Upper lobe of left lung (tissue), 6 donors: Measurements from ENCODE around the gene ATXN2. TPM values are rescaled to one million over a fixed set of nuclear protein-coding genes. Genes with fewer than 3 reads are reported as not detected.
A peak's percentile ranks its signal among the peaks of the same experiment; 100 is the strongest.

Source experiments
- ATAC-seq, 2 donors: fragments of 200-7000 bp; cut with Tn5 transposase; one replicate each; pipeline ENCODE4 v1.9.1; 2022; ENCODE audit warnings: mild to moderate bottlenecking in 2 of 2, moderate library complexity in 2 of 2; ENCODE audit not compliant: low FRiP score in 2 of 2
- DNase-seq, 2 donors: peaks; one replicate each; pipeline ENCODE4 v3.0.0-alpha.2; 2019 to 2020
- H3K27ac ChIP-seq, 4 donors: fragments of 200-600 bp; sonication (generic); one replicate each; pipeline ENCODE4 v1.5.1; 2016 to 2019
- H3K27me3 ChIP-seq, 4 donors: fragments of 200-600 bp; sonication (generic); one replicate each; pipeline ENCODE4 v1.5.1; 2017 to 2019
- H3K36me3 ChIP-seq, 4 donors: fragments of 200-600 bp; sonication (generic); one replicate each; pipeline ENCODE4 v1.5.1; 2016 to 2019
- H3K4me1 ChIP-seq, 4 donors: fragments of 200-600 bp; sonication (generic); one replicate each; pipeline ENCODE4 v1.5.1; 2018 to 2019
- H3K4me3 ChIP-seq, 4 donors: fragments of 200-600 bp; sonication (generic); one replicate each; pipeline ENCODE4 v1.5.1; 2017 to 2019; ENCODE audit warnings: mild to moderate bottlenecking in 2 of 4, moderate library complexity in 1 of 4
- H3K9me3 ChIP-seq, 4 donors: fragments of 200-600 bp; sonication (generic); one replicate each; pipeline ENCODE4 v1.5.1; 2018 to 2019
- EP300 ChIP-seq, 4 donors: sonication (generic); formaldehyde crosslinking; IDR thresholded peaks; one replicate each; pipeline ENCODE4 v1.5.1; 2017; ENCODE audit warnings: antibody characterized with exemption in 4 of 4, control low read depth in 2 of 4
- POLR2A ChIP-seq, 4 donors: fragments of 450-650 bp; IDR thresholded peaks; one replicate each; pipeline ENCODE4 v1.5.1; 2016 to 2017; ENCODE audit warnings: antibody characterized with exemption in 4 of 4, mild to moderate bottlenecking in 2 of 4
- POLR2AphosphoS5 ChIP-seq, 2 donors: sonication (generic); formaldehyde crosslinking; IDR thresholded peaks; one replicate each; pipeline ENCODE4 v1.5.1; 2017; ENCODE audit warnings: antibody characterized with exemption in 2 of 2
- WGBS, 2 donors: methylation state at CpG; one replicate each; pipeline ENCODE4 v1.1.5; 2017 to 2018; 5-methylcytosine and 5-hydroxymethylcytosine counted together
- total RNA-seq, 6 donors: library from RNA; depleted of rRNA in 4 of 6; stranded (reverse); fragments of >200 nt in 4 of 6; gene quantifications; one replicate each; pipeline versions ENCODE4 v1.1.0 to v1.2.1, GENCODE V29; 2016 to 2021
- TF ChIP-seq, protein P1 (sequence below), 6 experiments: fragments of 450-650 bp in 4 of 6; fragments of 200-600 bp in 2 of 6; sonication (generic) in 2 of 6; IDR thresholded peaks; one replicate each; pipeline ENCODE4 v1.5.1; 2016 to 2019; ENCODE audit warnings: antibody characterized with exemption in 6 of 6
- donor health status: DM: no; HTN: no; CAD: no; lungs with moderate emphysema.
- donor health status: DM: no; HTN: yes; CAD: no; lungs with severe emphysema.

The ATXN2 gene
- total RNA-seq, 6 donors from 2014 or later: 50.7 to 189 (median 75.2) TPM

DNA sequence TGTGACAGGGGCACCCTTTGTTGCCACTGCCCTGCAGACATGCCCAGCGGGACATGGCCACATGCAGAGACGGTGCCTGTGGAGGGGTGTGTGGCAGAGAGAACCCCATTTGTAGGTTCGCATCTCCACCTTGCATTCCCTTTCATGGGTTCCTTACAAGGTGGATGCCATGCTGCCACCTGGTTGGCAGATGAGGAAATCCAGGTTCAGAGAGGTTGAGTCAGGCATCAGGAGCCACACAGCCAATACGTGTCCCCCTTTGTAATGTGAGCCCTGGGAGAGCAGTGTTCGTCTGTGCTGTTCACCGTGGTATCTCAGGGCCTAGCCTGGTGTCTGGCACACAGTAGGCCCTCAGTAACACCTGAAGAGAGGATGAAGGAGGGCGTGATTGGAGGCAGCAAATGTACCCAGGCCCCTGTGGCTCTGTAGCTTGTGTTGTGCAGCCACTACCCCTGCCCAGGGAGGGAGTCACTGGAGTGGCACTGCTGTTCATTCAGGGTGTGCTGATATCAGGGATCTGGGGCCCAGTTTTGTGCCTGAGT lies 184.3 kb downstream of the ATXN2 start:
- ATAC-seq: no peak
- no peak overlapping the region for H3K4me3 ChIP-seq
- TF ChIP-seq, protein P1, sequence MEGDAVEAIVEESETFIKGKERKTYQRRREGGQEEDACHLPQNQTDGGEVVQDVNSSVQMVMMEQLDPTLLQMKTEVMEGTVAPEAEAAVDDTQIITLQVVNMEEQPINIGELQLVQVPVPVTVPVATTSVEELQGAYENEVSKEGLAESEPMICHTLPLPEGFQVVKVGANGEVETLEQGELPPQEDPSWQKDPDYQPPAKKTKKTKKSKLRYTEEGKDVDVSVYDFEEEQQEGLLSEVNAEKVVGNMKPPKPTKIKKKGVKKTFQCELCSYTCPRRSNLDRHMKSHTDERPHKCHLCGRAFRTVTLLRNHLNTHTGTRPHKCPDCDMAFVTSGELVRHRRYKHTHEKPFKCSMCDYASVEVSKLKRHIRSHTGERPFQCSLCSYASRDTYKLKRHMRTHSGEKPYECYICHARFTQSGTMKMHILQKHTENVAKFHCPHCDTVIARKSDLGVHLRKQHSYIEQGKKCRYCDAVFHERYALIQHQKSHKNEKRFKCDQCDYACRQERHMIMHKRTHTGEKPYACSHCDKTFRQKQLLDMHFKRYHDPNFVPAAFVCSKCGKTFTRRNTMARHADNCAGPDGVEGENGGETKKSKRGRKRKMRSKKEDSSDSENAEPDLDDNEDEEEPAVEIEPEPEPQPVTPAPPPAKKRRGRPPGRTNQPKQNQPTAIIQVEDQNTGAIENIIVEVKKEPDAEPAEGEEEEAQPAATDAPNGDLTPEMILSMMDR (IDR thresholded peaks at IDR 0.05): no peak
- TF ChIP-seq POLR2AphosphoS5 (IDR thresholded peaks at IDR 0.05) (no peak), POLR2A (IDR thresholded peaks at IDR 0.05) (no peak), EP300 (IDR thresholded peaks at IDR 0.05) (no peak)

DNA sequence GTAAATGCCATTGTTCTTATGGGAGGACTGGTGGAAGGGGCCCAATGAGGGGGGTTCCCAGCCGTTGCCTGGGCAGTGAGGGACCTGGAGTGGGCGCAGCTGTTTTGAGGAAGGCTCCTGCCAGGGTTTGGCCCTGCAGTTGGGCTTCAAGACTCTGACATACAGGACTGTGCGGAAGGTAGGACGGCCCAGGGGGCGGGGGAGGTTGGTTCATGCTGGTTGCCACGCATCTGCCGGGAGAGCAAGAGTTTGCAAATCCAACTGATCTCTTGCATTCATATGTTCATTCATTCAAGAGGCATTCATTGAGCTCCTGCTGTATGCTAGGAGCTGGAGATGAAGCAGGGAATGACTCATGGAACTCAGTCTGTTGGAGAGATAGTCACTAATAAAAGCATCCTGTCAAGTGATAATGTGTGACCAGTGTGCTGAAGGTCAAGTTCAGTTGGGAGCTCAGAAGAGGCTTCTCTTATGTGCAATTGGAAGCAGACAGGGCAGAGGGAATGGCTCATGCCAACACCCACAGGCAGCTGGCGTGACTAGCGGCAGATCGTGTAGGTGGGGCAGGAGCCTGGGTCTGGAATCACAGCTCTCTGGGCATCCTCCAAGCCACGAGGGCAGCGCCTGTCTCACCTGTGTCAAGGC lies 185.6 kb downstream of the ATXN2 start:
- peaks cover 0 to 14% (median 6%) of the 10 kb centered on the region in 4 donors for H3K36me3 ChIP-seq
- H3K9me3 ChIP-seq: no peaks in the 10 kb centered on the region
- no peak for ATAC-seq
- H3K27ac ChIP-seq: peak overlapping the region in 3 of 4 donors; percentile 24 to 91 (median 69)
- no peak for TF ChIP-seq POLR2A (IDR thresholded peaks at IDR 0.05)
- no peak for TF ChIP-seq EP300 (IDR thresholded peaks at IDR 0.05)
- no peak for TF ChIP-seq POLR2AphosphoS5 (IDR thresholded peaks at IDR 0.05)
- TF ChIP-seq, protein P1 (IDR thresholded peaks at IDR 0.05): no peak
- 80 to 85% methylated on average over 11 to 12 of the region's 12 CpGs for WGBS, 2 donors
- peaks cover 45 to 58% (median 52%) of the 10 kb centered on the region in 4 donors for H3K4me1 ChIP-seq
- H3K4me3 ChIP-seq: no peak overlapping the region
- no peaks in the 10 kb centered on the region for H3K27me3 ChIP-seq
- no peak for DNase-seq

More for the DNA sequence above, 184.3 kb downstream of the ATXN2 start:
- H3K27me3 ChIP-seq: no peaks in the 10 kb centered on the region
- H3K27ac ChIP-seq: peak overlapping the region in 1 of 4 donors; percentile 91
- no peak for DNase-seq
- H3K36me3 ChIP-seq: peaks cover 0 to 26% (median 15%) of the 10 kb centered on the region in 4 donors
- H3K4me1 ChIP-seq: peaks cover 33 to 46% (median 40%) of the 10 kb centered on the region in 4 donors
- 84 to 93% methylated on average over 6 to 7 of the region's 7 CpGs for WGBS, 2 donors
- no peaks in the 10 kb centered on the region for H3K9me3 ChIP-seq

DNA sequence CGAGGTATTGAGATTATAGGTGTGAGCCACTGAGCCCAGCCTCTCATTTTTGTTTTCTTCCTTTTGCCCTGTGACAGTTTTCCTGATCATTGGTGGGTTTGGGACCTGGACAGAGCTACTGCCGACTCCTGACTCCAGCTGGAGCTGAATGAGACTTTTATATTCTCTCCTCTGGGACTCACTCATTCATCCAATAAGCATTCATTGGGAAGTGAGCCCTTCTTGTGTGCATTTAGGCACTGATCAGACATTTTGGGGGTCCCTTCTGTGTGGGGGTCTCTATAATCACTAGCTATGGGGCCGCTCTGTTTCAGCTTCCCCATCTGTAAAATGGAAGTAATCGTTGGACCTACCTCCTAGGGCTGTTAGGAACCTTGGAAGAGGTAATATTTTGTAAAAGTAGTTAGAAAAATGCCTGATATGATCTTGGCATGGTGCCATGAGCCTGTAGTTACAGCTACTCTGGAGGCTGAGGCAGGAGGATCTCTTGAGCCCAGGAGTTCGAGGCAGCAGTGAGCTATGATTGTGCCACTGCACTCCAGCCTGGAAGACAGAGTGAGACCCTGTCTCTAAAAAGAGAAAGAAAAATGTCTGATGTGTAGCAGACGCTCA lies 186.2 kb downstream of the ATXN2 start:
- H3K27me3 ChIP-seq: no peaks in the 10 kb centered on the region
- DNase-seq: no peak
- peak overlapping the region; percentile 44 to 94 (median 80) for H3K27ac ChIP-seq
- H3K36me3 ChIP-seq: peaks cover 0 to 9% (median 1%) of the 10 kb centered on the region in 4 donors
- 67% methylated on average over 6 of the region's 6 CpGs for WGBS, 2 donors
- no peak for TF ChIP-seq EP300 (IDR thresholded peaks at IDR 0.05)
- TF ChIP-seq, protein P1 (IDR thresholded peaks at IDR 0.05): no peak
- TF ChIP-seq POLR2A (IDR thresholded peaks at IDR 0.05): no peak
- no peak for TF ChIP-seq POLR2AphosphoS5 (IDR thresholded peaks at IDR 0.05)
- no peak overlapping the region for H3K4me3 ChIP-seq
- peaks cover 51 to 64% (median 58%) of the 10 kb centered on the region in 4 donors for H3K4me1 ChIP-seq
- ATAC-seq: no peak
- no peaks in the 10 kb centered on the region for H3K9me3 ChIP-seq

DNA sequence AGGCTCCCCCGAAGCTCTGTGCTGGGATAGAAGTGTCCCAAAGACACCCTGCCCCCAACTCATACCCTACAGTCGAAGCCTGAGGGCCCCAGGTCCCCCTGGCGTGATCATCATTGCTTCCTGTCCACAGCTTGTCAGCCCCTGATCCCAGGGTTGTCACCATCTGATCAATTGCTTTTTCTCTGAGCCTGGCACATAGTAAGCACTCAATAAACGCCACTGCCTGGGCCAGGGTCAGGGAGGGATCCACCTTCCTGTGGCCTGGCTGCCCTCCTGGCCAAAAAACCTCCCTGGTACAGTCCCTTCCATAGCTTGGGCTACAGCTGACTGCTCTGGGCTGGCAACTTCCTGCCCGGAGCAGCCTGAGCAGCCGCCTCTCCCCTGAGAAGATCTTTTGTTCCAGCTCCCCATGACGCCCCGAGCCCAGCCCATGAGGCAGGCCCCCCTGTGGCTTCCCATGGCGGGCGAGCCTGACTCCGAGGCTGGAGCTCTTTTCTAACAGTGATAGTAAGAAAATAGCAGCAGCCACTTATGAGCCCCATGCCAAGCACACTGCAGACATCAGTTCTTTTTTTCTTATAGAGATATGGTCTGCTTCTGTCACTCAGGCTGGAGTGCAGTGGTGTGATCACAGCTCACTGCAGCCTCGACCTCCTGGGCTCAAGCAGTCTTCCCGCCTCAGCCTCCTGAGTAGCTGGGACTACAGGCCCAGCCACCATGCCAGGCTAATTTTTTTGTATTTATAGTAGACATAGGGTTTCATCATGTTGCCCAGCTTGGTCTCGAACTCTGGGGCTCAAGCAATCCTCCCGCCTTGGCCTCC lies 186.9 kb downstream of the ATXN2 start:
- WGBS, 2 donors: 48 to 68% methylated on average over 6 to 15 of the region's 15 CpGs
- Histone ChIP-seq H3K27me3 (no peaks in the 10 kb centered on the region), H3K9me3 (no peaks in the 10 kb centered on the region), H3K4me3 (no peak overlapping the region), H3K4me1 (peaks cover 58 to 71% (median 65%) of the 10 kb centered on the region in 4 donors), H3K36me3 (peaks cover 0 to 6% (median 0%) of the 10 kb centered on the region in 4 donors), H3K27ac (peak overlapping the region; percentile 44 to 94 (median 80))
- DNase-seq: peak in 1 of 2 donors; percentile 63
- no peak for ATAC-seq
- TF ChIP-seq POLR2A (IDR thresholded peaks at IDR 0.05) (no peak), POLR2AphosphoS5 (IDR thresholded peaks at IDR 0.05) (no peak), EP300 (IDR thresholded peaks at IDR 0.05) (no peak)
- TF ChIP-seq, protein P1 (IDR thresholded peaks at IDR 0.05): no peak
